ENCODE data around the gene CCL1.

- TF ChIP-seq CTCF (IDR thresholded peaks at IDR 0.05) = no peak
- no peak for TF ChIP-seq EZH2 (IDR thresholded peaks at IDR 0.05)
Measured at GRCh38 chr17:34358631-34359030, 4.4 kb downstream of the CCL1 start.
